Measurements from ENCODE around the gene COQ6. TPM values are rescaled to one million over a fixed set of nuclear protein-coding genes. Genes with fewer than 3 reads are reported as not detected.
"Not testable (repeated sequence)": the region's sequence is repeated elsewhere in the genome, so short reads cannot be mapped to it uniquely, and the experiment has no call there.

COQ6 gene
- total RNA-seq, 8 experiments from 2014 or later: 13.1 to 29.4 (median 19.1) TPM

- 93 to 100% (median 98%) methylated on average over 2 to 7 of the region's 7 CpGs; no CpG with 5 or more reads in 2 of the 10 experiments for WGBS, 10 experiments
Measured at GRCh38 chr14:73994926-73995325, 44.8 kb downstream of the COQ6 start.

GRCh38 chr14:73995977-73996378 lies 45.9 kb downstream of the COQ6 start:
- no peak for ATAC-seq (replicated peaks in 6 of 8)
- in situ Hi-C loops (cut with MboI; ENCODE audit: low pct_unique_long_range_greater_than_20kb in 2 of 9, low sequenced_read_pairs in 9 of 9, unreplicated experiment in 9 of 9): no loop called here

More at GRCh38 chr14:73994926-73995325, 44.8 kb downstream of the COQ6 start:
- ATAC-seq (replicated peaks in 6 of 8); H3K4me1 ChIP-seq (replicated peaks in 1 of 2); H3K27ac ChIP-seq; H3K4me3 ChIP-seq; in situ Hi-C loops (cut with MboI; ENCODE audit: low pct_unique_long_range_greater_than_20kb in 2 of 9, low sequenced_read_pairs in 9 of 9, unreplicated experiment in 9 of 9): not testable (repeated sequence)

GRCh38 chr14:73996731-73997107 lies 46.6 kb downstream of the COQ6 start:
- no peak overlapping the region for H3K27ac ChIP-seq
- 77 to 100% (median 90%) methylated on average over 1 to 2 of the region's 2 CpGs; no CpG with 5 or more reads in 5 of the 10 experiments for WGBS, 10 experiments
- H3K4me1 ChIP-seq (replicated peaks in 1 of 2): peaks cover 0 to 7% of the 10 kb centered on the region in 2 donors
- in situ Hi-C loops (cut with MboI; ENCODE audit: low pct_unique_long_range_greater_than_20kb in 2 of 9, low sequenced_read_pairs in 9 of 9, unreplicated experiment in 9 of 9): no loop called here
- ATAC-seq (replicated peaks in 6 of 8): no peak
- H3K4me3 ChIP-seq: no peak overlapping the region

More at GRCh38 chr14:73995977-73996378, 45.9 kb downstream of the COQ6 start:
- 79 to 100% (median 95%) methylated on average over 1 to 8 of the region's 8 CpGs for WGBS, 10 experiments
- peaks cover 0 to 7% of the 10 kb centered on the region in 2 donors for H3K4me1 ChIP-seq (replicated peaks in 1 of 2)
- no peak overlapping the region for H3K4me3 ChIP-seq
- no peak overlapping the region for H3K27ac ChIP-seq

- in situ Hi-C loops (cut with MboI; ENCODE audit: low pct_unique_long_range_greater_than_20kb in 2 of 9, low sequenced_read_pairs in 9 of 9, unreplicated experiment in 9 of 9): no loop called here
- Histone ChIP-seq H3K27ac (no peak overlapping the region), H3K4me1 (replicated peaks in 1 of 2) (peaks cover 0 to 7% of the 10 kb centered on the region in 2 donors), H3K4me3 (no peak overlapping the region)
- ATAC-seq (replicated peaks in 6 of 8): no peak
- WGBS, 10 experiments: 80 to 100% (median 80%) methylated on average over 1 of the region's 1 CpG; no CpG with 5 or more reads in 7 of the 10 experiments
Measured at GRCh38 chr14:73997108-73997943, 47.2 kb downstream of the COQ6 start.

GRCh38 chr14:73997944-73998447 lies 47.9 kb downstream of the COQ6 start:
- in situ Hi-C loops (cut with MboI; ENCODE audit: low pct_unique_long_range_greater_than_20kb in 2 of 9, low sequenced_read_pairs in 9 of 9, unreplicated experiment in 9 of 9): no loop called here

GRCh38 chr14:73998726-73999125 lies 48.6 kb downstream of the COQ6 start:
- whole genome bisulfite sequencing, 10 experiments: 50 to 100% (median 83%) methylated on average over 1 to 2 of the region's 2 CpGs; no CpG with 5 or more reads in 1 of the 10 experiments
- H3K4me1 ChIP-seq (replicated peaks in 1 of 2): peaks cover 0 to 7% of the 10 kb centered on the region in 2 donors
- ATAC-seq (replicated peaks in 6 of 8): no peak
- no peak overlapping the region for H3K4me3 ChIP-seq
- no peak overlapping the region for H3K27ac ChIP-seq
- in situ Hi-C loops (cut with MboI; ENCODE audit: low pct_unique_long_range_greater_than_20kb in 2 of 9, low sequenced_read_pairs in 9 of 9, unreplicated experiment in 9 of 9): no loop called here

More at GRCh38 chr14:73997944-73998447, 47.9 kb downstream of the COQ6 start:
- Histone ChIP-seq H3K4me3 (no peak overlapping the region), H3K27ac (no peak overlapping the region), H3K4me1 (replicated peaks in 1 of 2) (peaks cover 0 to 7% of the 10 kb centered on the region in 2 donors)
- WGBS, 10 experiments: 66 to 100% (median 84%) methylated on average over 1 to 5 of the region's 7 CpGs
- no peak for ATAC-seq (replicated peaks in 6 of 8)

- in situ Hi-C loops (cut with MboI; ENCODE audit: low pct_unique_long_range_greater_than_20kb in 2 of 9, low sequenced_read_pairs in 9 of 9, unreplicated experiment in 9 of 9); ATAC-seq (replicated peaks in 6 of 8); H3K27ac ChIP-seq; H3K4me3 ChIP-seq; H3K4me1 ChIP-seq (replicated peaks in 1 of 2): not testable (repeated sequence)
- WGBS, 10 experiments: 89 to 100% (median 100%) methylated on average over 1 to 3 of the region's 3 CpGs; no CpG with 5 or more reads in 3 of the 10 experiments
Measured at GRCh38 chr14:74005664-74006063, 55.6 kb downstream of the COQ6 start.

- in situ Hi-C loops (cut with MboI; ENCODE audit: low pct_unique_long_range_greater_than_20kb in 2 of 9, low sequenced_read_pairs in 9 of 9, unreplicated experiment in 9 of 9): no loop called here
- Histone ChIP-seq H3K4me3 (no peak overlapping the region), H3K27ac (no peak overlapping the region), H3K4me1 (replicated peaks in 1 of 2) (no peaks in the 10 kb centered on the region)
- WGBS, 10 experiments: 53 to 100% (median 75%) methylated on average over 1 to 2 of the region's 2 CpGs
- ATAC-seq (replicated peaks in 6 of 8): no peak
Measured at GRCh38 chr14:74008843-74009499, 58.9 kb downstream of the COQ6 start.

Other genes with a start within 250 kb of the COQ6 start
- gene PNMA1, start 235.9 kb upstream of the COQ6 start, total RNA-seq: 100 to 1,000 TPM in 1 of 8 experiments, 10 to 100 TPM in 7; 16.7 to 102 (median 50.9) TPM
- gene PTGR2, start 98.5 kb upstream of the COQ6 start, total RNA-seq: 10 to 100 TPM in 4 of 8 experiments, 1 to 10 TPM in 4; 6.2 to 26.9 (median 13.0) TPM
- gene ZNF410, start 63.4 kb upstream of the COQ6 start, total RNA-seq: 10 to 100 TPM; 32.8 to 63.6 (median 41.4) TPM
- gene FAM161B, start 208 bp upstream of the COQ6 start, total RNA-seq: 10 to 100 TPM in 4 of 8 experiments, 1 to 10 TPM in 4; 3.5 to 17.6 (median 9.4) TPM
- 10 to 100 TPM in 4 of 8 experiments, 1 to 10 TPM in 4; 5.1 to 32.0 (median 9.5) TPM for gene ENTPD5, start 69.0 kb downstream of the COQ6 start, total RNA-seq
- gene BBOF1, start 69.0 kb downstream of the COQ6 start, total RNA-seq: 10 to 100 TPM in 4 of 8 experiments, 1 to 10 TPM in 4; 4.0 to 38.2 (median 9.8) TPM
- gene ALDH6A1, start 134.2 kb downstream of the COQ6 start, total RNA-seq: 10 to 100 TPM in 4 of 8 experiments, 1 to 10 TPM in 4; 7.6 to 28.2 (median 9.6) TPM
- gene LIN52, start 134.7 kb downstream of the COQ6 start, total RNA-seq: 10 to 100 TPM in 5 of 8 experiments, 1 to 10 TPM in 3; 7.2 to 19.2 (median 10.5) TPM

All from motor neuron (in vitro differentiated cells).